ENCODE results near the gene SLC9C1.

SLC9C1 gene

GRCh38 chr3:112306825-112307224, 12.8 kb upstream of the SLC9C1 start:
- no peak for DNase-seq

DNA sequence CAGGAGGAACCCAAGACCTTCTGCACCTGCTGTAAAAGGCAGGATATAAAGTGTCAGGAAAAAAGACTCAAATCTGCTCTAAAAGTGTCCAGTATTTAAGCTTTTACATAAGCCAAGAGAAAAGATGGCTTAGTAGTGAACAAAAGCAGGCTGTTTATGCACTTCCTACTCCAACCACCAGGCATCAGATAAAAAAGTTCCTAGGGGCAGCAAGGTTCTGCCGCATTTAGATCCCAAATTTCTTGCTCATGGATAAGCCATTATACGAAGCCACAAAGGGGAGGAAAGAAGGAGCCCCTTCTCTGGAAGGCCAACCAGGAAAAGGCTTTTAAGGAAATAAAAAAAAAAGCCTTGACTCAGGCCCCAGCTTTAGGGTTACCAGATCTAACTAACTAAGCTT, 10.6 kb upstream of the SLC9C1 start:
- DNase-seq, result no peak

GRCh38 chr3:112303764-112304325, 9.8 kb upstream of the SLC9C1 start:
- DNase-seq, result no peak

- no peak for DNase-seq
Observed at GRCh38 chr3:112302881-112303763, 9.1 kb upstream of the SLC9C1 start.

DNA sequence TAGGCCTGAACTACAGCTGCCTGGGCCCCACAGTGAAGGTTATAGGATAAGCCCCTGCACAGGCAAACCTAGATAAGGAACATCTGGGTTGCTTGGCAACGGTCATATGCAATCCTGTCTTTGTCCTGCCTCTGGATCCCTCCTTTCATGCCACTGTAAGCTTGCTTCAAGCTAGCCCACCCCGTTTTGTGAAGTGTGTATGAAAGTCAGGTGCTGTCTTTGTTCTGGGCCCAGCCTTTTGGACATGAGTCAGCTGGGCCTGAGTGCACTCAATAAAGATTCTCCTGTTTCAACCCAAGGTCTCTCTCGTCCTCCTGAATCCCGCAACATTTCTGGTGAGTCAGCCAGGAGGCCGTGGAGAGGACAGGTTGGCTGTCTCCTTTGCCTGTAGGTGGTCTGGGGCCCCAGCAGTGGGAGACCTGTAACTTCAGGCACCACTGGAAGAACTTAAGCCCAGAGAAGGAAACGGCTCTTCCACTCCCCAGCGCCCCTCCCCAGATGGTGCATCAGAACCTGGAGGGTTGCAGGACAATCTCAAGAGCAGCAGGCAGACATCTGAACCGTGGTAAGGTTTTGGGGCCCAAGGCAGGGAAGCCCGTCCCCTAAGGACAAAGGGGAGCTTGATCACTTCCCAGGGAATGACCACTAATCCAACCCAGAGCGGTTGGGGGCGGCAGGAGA, 8.3 kb upstream of the SLC9C1 start:
- DNase-seq, result no peak

GRCh38 chr3:112298781-112299180, 4.8 kb upstream of the SLC9C1 start:
- DNase-seq, result no peak

- DNase-seq, result no peak
Observed at GRCh38 chr3:112297714-112298113, 3.7 kb upstream of the SLC9C1 start.

- no peak for DNase-seq
Observed at GRCh38 chr3:112289011-112289410, 5.0 kb downstream of the SLC9C1 start.

- no peak for DNase-seq
Observed at GRCh38 chr3:112280266-112280665, 13.8 kb downstream of the SLC9C1 start.

GRCh38 chr3:112273536-112273935, 20.5 kb downstream of the SLC9C1 start:
- no peak for DNase-seq

DNA sequence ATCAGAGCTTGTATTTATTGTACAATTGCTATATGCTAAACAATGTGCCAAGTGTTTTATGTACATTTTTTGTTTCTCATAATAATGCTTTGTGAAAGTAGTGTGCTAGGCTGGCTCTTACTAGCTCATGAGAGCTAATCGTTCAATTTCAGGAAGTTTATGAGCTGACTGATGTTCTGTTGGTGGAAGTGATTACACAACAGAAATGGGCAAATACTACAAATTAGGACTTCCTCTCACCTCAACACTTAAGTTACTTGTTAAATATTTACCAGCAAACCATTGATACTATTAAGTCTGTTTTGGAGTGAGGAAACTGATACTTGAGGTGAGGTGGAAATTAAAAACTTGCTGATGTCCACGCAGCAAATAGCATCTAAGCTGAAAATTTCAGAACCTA, 32.3 kb downstream of the SLC9C1 start:
- DNase-seq, result peak; percentile 94 to 96

DNA sequence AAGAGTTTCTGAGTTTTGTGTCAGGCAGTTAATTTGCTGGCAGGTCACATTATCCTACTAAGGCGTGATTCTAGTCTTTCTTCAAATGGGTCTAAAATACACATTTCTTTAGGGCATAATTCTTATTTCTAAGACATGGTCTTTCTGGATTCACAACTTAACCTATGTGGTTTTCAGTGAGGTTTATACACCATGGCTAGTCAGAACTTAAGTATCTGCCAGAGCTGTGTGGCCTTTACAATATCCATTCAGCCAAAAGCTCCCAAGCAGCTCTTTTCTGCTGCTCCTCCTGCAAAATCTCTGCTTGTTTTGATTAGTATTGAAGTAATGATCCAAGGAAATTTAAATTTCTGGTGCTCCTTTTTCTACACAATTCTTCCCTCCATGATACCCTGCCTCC, 33.5 kb downstream of the SLC9C1 start:
- DNase-seq, result no peak

DNA sequence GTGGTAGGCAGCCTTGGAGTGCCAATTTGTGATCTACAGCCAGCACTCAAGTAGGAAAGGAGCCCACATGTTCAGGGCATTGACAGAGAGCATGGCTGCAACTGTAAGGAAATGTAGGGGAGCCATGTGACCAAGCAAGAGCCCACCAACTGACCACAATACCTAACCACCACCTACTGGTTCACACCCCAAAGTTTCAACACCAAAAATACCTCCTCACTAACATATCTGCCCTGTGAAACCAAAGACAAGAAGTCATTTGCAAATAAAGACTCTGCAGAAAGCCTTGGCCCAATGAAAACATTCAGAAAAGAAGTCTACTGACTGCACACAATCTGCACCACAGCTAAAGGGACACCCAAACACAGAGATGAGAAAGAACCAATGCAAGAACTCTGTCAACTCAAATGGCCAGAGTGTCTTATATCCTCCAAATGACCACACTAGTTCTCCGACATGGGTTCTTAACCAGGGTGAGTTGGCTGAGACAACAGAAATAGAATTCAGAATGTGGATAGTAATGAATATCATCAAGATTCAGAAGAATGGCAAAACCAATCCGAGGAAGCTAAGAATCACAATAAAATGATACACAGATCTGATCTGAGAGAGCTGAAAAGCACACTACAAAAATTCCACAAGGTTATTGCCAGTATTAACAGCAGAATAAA, 40.6 kb downstream of the SLC9C1 start:
- no peak for DNase-seq

- no peak for DNase-seq
Observed at GRCh38 chr3:112247900-112248299, 46.1 kb downstream of the SLC9C1 start.

GRCh38 chr3:112247350-112247749, 46.7 kb downstream of the SLC9C1 start:
- no peak for DNase-seq

DNA sequence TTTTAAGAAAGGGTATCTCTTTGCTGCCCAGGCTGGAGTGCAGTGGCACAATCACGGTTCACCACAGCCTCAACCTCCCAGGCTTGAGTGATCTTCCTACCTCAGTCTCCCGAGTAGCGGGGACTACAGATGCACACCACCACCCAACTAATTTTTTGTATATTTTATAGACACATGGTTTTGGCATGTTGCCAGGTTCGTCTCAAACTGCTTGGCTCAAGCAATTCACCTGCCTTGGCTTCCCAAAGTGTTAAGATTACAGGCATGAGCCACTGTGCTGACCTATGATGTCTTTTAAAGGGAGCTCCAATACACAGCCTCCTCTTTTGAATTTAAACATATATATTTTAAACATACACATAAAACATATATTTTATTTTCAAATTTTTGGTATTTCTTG, 60.9 kb downstream of the SLC9C1 start:
- DNase-seq, result no peak

- no peak for DNase-seq
Observed at GRCh38 chr3:112231727-112232126, 62.3 kb downstream of the SLC9C1 start.

GRCh38 chr3:112230033-112230432, 64.0 kb downstream of the SLC9C1 start:
- no peak for DNase-seq

DNA sequence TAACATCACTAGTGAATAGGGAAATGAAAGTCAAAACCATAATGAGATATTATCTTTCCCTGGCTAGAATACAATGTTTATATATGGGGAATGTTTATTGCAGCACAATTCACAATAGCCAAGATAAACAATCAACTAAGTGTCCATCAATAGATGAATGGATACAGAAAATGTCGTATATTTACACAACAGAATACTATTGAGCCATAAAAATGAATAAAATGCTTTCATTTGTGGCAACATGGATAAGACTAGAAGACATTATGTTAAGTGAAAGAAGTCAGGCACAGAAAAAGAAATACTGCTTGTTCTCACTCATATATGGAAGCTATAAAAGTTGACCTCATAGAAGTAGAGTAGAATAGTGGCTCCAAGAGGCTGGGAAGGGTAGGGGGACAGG, 65.2 kb downstream of the SLC9C1 start:
- no peak for DNase-seq

- no peak for DNase-seq
Observed at GRCh38 chr3:112200317-112200666, 93.7 kb downstream of the SLC9C1 start.

DNA sequence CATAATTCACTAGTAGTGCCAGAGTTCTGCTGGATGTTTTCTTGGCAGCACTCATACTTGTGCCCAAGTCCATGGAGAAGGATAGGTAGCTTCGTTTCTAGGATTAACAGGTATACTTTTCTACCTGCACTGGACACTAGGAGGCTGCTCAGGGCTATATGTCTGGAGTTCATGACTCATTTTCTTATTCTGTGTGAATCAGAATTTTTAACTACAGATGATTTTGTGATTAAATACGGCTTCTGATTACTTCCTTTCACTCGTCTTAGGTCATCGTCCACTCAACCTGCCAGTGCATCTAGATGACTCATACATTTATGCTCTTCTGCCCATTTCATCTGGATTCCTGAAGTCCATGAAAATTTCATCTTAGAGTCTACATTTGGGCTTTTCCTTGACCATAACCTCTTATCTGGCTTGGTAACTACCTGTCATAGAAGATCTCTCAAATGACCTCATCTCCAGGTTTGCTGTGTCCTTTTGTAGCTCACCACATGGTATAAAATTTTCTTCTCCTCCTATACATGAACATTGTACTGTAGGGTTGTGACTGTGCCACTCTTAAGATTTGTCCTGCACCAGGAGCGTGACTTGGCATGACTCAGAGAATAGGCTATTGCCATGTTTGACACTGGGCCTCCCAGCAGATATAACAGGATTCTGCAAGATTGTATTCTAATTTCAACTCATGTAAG, 94.2 kb downstream of the SLC9C1 start:
- no peak for DNase-seq

DNA sequence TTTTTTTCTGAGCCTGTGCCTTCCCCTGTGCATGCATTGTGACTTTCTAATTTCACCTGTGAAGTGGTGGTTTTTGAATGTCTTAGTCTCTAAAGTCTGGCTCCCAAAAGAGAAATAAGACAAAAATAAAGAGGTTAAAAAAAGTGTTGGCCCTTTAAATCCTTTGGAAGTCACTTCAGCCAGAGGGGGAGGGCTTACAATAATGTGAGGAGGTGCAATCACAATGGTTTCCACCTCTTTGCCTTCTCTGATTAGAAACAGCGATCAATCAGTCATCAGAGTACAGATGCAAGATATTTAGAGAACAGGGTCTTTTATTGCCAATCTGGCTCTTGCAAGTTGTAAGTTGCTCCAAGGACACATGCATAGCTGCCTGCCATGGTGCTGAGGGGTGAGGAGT, 96.9 kb downstream of the SLC9C1 start:
- no peak for DNase-seq

GRCh38 chr3:112187300-112187699, 106.7 kb downstream of the SLC9C1 start:
- no peak for DNase-seq
